ENCODE data around the gene ATXN1. TPM values are rescaled to one million over a fixed set of nuclear protein-coding genes. Genes with fewer than 3 reads are reported as not detected.

ATXN1 gene
- total RNA-seq, 1 experiment from 2014 or later: 27.0 TPM

- Histone ChIP-seq H3K36me3 (ENCODE audit: low read depth, low read length) (peaks cover 6% of the 10 kb centered on the region; the same call in 1 of the 2 replicates), H3K27me3 (ENCODE audit: low read length) (no peaks in the 10 kb centered on the region), H3K79me2 (ENCODE audit: low read length) (peaks cover 64% of the 10 kb centered on the region), H3K9me3 (ENCODE audit: low read length) (no peaks in the 10 kb centered on the region), H3K4me3 (ENCODE audit: low read length) (no peak overlapping the region), H4K20me1 (ENCODE audit: low read length) (no peaks in the 10 kb centered on the region), H3K27ac (ENCODE audit: low read length) (0 out of 2 replicates have a peak overlapping the region, but pooled peaks have one; percentile 62), H3K4me2 (ENCODE audit: low read length) (peak overlapping the region; percentile 62; the same call in 1 of the 2 replicates), H3K9ac (ENCODE audit: low read length) (no peak overlapping the region), H2AFZ (ENCODE audit: low read length) (no peak overlapping the region), H3K4me1 (ENCODE audit: insufficient read depth, low read length) (peaks cover 39% of the 10 kb centered on the region), H3K9me2 (replicated peaks; ENCODE audit: low read length) (no peaks in the 10 kb centered on the region), H3F3A (ENCODE audit: low read length, unreplicated experiment) (no peaks in the 10 kb centered on the region)
- CTCF ChIA-PET: no interaction called here
- POLR2A ChIA-PET (ENCODE audit: unreplicated experiment): interaction anchor here (0.6 kb wide), 1 partner anchor 21 kb away, joined by 4 read pairs; no protein-coding TSS in a partner anchor
- ATAC-seq (no peak), DNase-seq (no peak)
- intact Hi-C loops (cut with micrococcal nuclease): no loop called here
- TF ChIP-seq, protein P1, sequence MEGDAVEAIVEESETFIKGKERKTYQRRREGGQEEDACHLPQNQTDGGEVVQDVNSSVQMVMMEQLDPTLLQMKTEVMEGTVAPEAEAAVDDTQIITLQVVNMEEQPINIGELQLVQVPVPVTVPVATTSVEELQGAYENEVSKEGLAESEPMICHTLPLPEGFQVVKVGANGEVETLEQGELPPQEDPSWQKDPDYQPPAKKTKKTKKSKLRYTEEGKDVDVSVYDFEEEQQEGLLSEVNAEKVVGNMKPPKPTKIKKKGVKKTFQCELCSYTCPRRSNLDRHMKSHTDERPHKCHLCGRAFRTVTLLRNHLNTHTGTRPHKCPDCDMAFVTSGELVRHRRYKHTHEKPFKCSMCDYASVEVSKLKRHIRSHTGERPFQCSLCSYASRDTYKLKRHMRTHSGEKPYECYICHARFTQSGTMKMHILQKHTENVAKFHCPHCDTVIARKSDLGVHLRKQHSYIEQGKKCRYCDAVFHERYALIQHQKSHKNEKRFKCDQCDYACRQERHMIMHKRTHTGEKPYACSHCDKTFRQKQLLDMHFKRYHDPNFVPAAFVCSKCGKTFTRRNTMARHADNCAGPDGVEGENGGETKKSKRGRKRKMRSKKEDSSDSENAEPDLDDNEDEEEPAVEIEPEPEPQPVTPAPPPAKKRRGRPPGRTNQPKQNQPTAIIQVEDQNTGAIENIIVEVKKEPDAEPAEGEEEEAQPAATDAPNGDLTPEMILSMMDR (conservative IDR thresholded peaks at IDR 0.05; ENCODE audit: low read depth, low read length): no peak
- TF ChIP-seq EZH2 (IDR thresholded peaks at IDR 0.05; ENCODE audit: low read length, unreplicated experiment) (no peak), EZH2phosphoT487 (IDR thresholded peaks at IDR 0.05; ENCODE audit: borderline replicate concordance, low read length) (no peak)
- no TSS peak for BruUV-seq (replicated peaks)
These were observed 23.3 kb downstream of the ATXN1 start for GRCh38 chr6:16737925-16738324.

GRCh38 chr6:16736856-16737775, 24.1 kb downstream of the ATXN1 start:
- BruUV-seq (replicated peaks): no TSS peak
- ChIA-PET CTCF (interaction anchor here (0.5 kb wide), 1 partner anchor 15 kb away, joined by 3 read pairs; no protein-coding TSS in a partner anchor), POLR2A (ENCODE audit: unreplicated experiment) (interaction anchor here (0.8 kb wide), 1 partner anchor 22 kb away, joined by 3 read pairs; no protein-coding TSS in a partner anchor)
- Histone ChIP-seq H4K20me1 (ENCODE audit: low read length) (no peaks in the 10 kb centered on the region), H2AFZ (ENCODE audit: low read length) (no peak overlapping the region), H3K27ac (ENCODE audit: low read length) (peak overlapping the region; percentile 62), H3K79me2 (ENCODE audit: low read length) (peaks cover 56% of the 10 kb centered on the region), H3F3A (ENCODE audit: low read length, unreplicated experiment) (no peaks in the 10 kb centered on the region), H3K36me3 (ENCODE audit: low read depth, low read length) (peaks cover 6% of the 10 kb centered on the region; the same call in 1 of the 2 replicates), H3K9me2 (replicated peaks; ENCODE audit: low read length) (no peaks in the 10 kb centered on the region), H3K27me3 (ENCODE audit: low read length) (no peaks in the 10 kb centered on the region), H3K4me1 (ENCODE audit: insufficient read depth, low read length) (peaks cover 39% of the 10 kb centered on the region), H3K9me3 (ENCODE audit: low read length) (no peaks in the 10 kb centered on the region), H3K4me2 (ENCODE audit: low read length) (peak overlapping the region; percentile 62), H3K4me3 (ENCODE audit: low read length) (peak overlapping the region; percentile 29; the same call in 1 of the 2 replicates), H3K9ac (ENCODE audit: low read length) (peak overlapping the region; percentile 37)
- ATAC-seq: peak; percentile 80
- DNase-seq: peak; percentile 63
- intact Hi-C loops (cut with micrococcal nuclease): no loop called here
- TF ChIP-seq EZH2phosphoT487 (IDR thresholded peaks at IDR 0.05; ENCODE audit: borderline replicate concordance, low read length): no peak

DNA sequence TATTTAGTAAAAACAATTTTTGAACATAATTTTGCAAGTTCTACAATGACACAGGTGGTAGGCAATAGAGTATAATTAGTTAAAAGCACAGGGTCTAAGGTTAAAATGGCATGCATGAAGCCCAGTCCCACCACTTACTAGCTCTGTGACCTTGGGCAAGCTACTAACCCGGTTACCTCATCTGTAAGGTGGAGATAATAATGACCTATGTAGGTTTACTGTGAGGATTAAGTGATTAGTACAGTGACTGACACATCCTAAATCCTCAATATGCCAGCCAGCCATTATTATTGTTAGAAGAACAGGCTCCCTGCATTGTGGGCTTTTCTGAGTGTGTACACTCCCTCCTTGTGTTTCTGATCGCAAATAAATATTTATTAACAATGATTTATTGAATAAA, 26.2 kb downstream of the ATXN1 start:
- TF ChIP-seq EZH2phosphoT487 (IDR thresholded peaks at IDR 0.05; ENCODE audit: borderline replicate concordance, low read length): no peak
- TF ChIP-seq, protein P1 (conservative IDR thresholded peaks at IDR 0.05; ENCODE audit: low read depth, low read length): no peak
- TF ChIP-seq EZH2 (IDR thresholded peaks at IDR 0.05; ENCODE audit: low read length, unreplicated experiment): no peak
- H3K79me2 ChIP-seq (ENCODE audit: low read length): peaks cover 49% of the 10 kb centered on the region
- H3K4me3 ChIP-seq (ENCODE audit: low read length): no peak overlapping the region
- ChIA-PET POLR2A (ENCODE audit: unreplicated experiment) (no interaction called here), CTCF (no interaction called here)
- no peak overlapping the region for H3K4me2 ChIP-seq (ENCODE audit: low read length)
- H3K36me3 ChIP-seq (ENCODE audit: low read depth, low read length): peaks cover 6% of the 10 kb centered on the region; the same call in 1 of the 2 replicates
- no peaks in the 10 kb centered on the region for H3K9me2 ChIP-seq (replicated peaks; ENCODE audit: low read length)
- H3K4me1 ChIP-seq (ENCODE audit: insufficient read depth, low read length): peaks cover 44% of the 10 kb centered on the region
- DNase-seq (no peak), ATAC-seq (no peak)
- no peak overlapping the region for H2AFZ ChIP-seq (ENCODE audit: low read length)
- H3K27ac ChIP-seq (ENCODE audit: low read length): no peak overlapping the region
- no peaks in the 10 kb centered on the region for H3F3A ChIP-seq (ENCODE audit: low read length, unreplicated experiment)
- no TSS peak for BruUV-seq (replicated peaks)
- no peak overlapping the region for H3K9ac ChIP-seq (ENCODE audit: low read length)
- no peaks in the 10 kb centered on the region for H3K9me3 ChIP-seq (ENCODE audit: low read length)
- no peaks in the 10 kb centered on the region for H4K20me1 ChIP-seq (ENCODE audit: low read length)
- intact Hi-C loops (cut with micrococcal nuclease): no loop called here
- no peaks in the 10 kb centered on the region for H3K27me3 ChIP-seq (ENCODE audit: low read length)

All from PC-3 (cell line).